Esophagus squamous epithelium (tissue), 5 donors: Measurements from ENCODE around the gene TTC6. TPM values are rescaled to one million over a fixed set of nuclear protein-coding genes. Genes with fewer than 3 reads are reported as not detected.
A peak's percentile ranks its signal among the peaks of the same experiment; 100 is the strongest.

Experiments
- DNase-seq: peaks from one replicate; lab custom pipeline; 2025; lab: John Stamatoyannopoulos, UW
- H3K27ac ChIP-seq, 4 donors: fragments of 200-600 bp; sonication (generic); one replicate each; pipeline ENCODE4 v1.5.1; 2016 to 2019; ENCODE audit warnings: mild to moderate bottlenecking in 1 of 4
- H3K27me3 ChIP-seq, 4 donors: fragments of 200-600 bp; sonication (generic); 1 replicate in 3 of 4; 2 replicates in 1 of 4; pipeline versions ENCODE4 v1.5.1 to v1.6.0; 2017 to 2021; ENCODE audit warnings: antibody characterized with exemption in 1 of 4
- H3K36me3 ChIP-seq, 3 donors: fragments of 200-600 bp; sonication (generic); one replicate each; pipeline ENCODE4 v1.5.1; 2016 to 2019
- H3K4me1 ChIP-seq, 3 donors: fragments of 200-600 bp; sonication (generic); one replicate each; pipeline ENCODE4 v1.5.1; 2017 to 2019
- H3K4me3 ChIP-seq, 4 donors: fragments of 200-600 bp; sonication (generic); 1 replicate in 3 of 4; 2 replicates in 1 of 4; pipeline ENCODE4 v1.5.1; 2016 to 2019; ENCODE audit warnings: mild to moderate bottlenecking in 2 of 4, moderate library complexity in 1 of 4
- H3K9me3 ChIP-seq, 3 donors: fragments of 200-600 bp; sonication (generic); one replicate each; pipeline ENCODE4 v1.5.1; 2016 to 2019
- POLR2A ChIP-seq, 4 donors: fragments of 450-650 bp; IDR thresholded peaks; one replicate each; pipeline ENCODE4 v1.6.1; 2017; ENCODE audit warnings: antibody characterized with exemption in 4 of 4, mild to moderate bottlenecking in 4 of 4, moderate library complexity in 3 of 4
- WGBS, 2 donors: methylation state at CpG; one replicate each; pipeline ENCODE4 v1.1.5; 2018; 5-methylcytosine and 5-hydroxymethylcytosine counted together
- intact Hi-C: fragments of 100-400 bp; cut with DNase I; formaldehyde crosslinking; loops from one replicate; pipeline ENCODE4 v1.15.0; 2022
- total RNA-seq, 4 donors: library from RNA; depleted of rRNA; stranded (reverse); fragments of >200 nt; gene quantifications; one replicate each; pipeline ENCODE4 v1.1.0, GENCODE V29; 2016
- TF ChIP-seq, protein P1 (sequence below), 6 experiments: fragments of 450-650 bp in 4 of 6; fragments of 200-600 bp in 2 of 6; sonication (generic) in 2 of 6; IDR thresholded peaks; one replicate each; pipeline ENCODE4 v1.5.1; 2016 to 2019; ENCODE audit warnings: antibody characterized with exemption in 6 of 6, mild to moderate bottlenecking in 4 of 6, moderate library complexity in 4 of 6
- donor health status: DM: yes; HTN: yes; CAD: no.

Gene TTC6
- total RNA-seq, 4 donors from 2014 or later, result 0.82 to 8.4 (median 3.5) TPM

GRCh38 chr14:37585101-37585511 is 10.3 kb upstream of the TTC6 start:
- Histone ChIP-seq H3K4me1 (peaks cover 0 to 54% (median 14%) of the 10 kb centered on the region in 3 donors), H3K27me3 (peaks cover 0 to 84% (median 9%) of the 10 kb centered on the region in 4 donors), H3K4me3 (peak overlapping the region; percentile 41 to 57 (median 52)), H3K9me3 (no peaks in the 10 kb centered on the region), H3K36me3 (no peaks in the 10 kb centered on the region), H3K27ac (peak overlapping the region; percentile 88 to 95 (median 90))
- TF ChIP-seq POLR2A (IDR thresholded peaks at IDR 0.05), result no peak
- TF ChIP-seq, protein P1, sequence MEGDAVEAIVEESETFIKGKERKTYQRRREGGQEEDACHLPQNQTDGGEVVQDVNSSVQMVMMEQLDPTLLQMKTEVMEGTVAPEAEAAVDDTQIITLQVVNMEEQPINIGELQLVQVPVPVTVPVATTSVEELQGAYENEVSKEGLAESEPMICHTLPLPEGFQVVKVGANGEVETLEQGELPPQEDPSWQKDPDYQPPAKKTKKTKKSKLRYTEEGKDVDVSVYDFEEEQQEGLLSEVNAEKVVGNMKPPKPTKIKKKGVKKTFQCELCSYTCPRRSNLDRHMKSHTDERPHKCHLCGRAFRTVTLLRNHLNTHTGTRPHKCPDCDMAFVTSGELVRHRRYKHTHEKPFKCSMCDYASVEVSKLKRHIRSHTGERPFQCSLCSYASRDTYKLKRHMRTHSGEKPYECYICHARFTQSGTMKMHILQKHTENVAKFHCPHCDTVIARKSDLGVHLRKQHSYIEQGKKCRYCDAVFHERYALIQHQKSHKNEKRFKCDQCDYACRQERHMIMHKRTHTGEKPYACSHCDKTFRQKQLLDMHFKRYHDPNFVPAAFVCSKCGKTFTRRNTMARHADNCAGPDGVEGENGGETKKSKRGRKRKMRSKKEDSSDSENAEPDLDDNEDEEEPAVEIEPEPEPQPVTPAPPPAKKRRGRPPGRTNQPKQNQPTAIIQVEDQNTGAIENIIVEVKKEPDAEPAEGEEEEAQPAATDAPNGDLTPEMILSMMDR (IDR thresholded peaks at IDR 0.05), result no peak
- WGBS, 2 donors, result 6 to 11% methylated on average over 4 to 19 of the region's 23 CpGs
- DNase-seq, result no peak
- intact Hi-C loops, result no loop called here

DNA sequence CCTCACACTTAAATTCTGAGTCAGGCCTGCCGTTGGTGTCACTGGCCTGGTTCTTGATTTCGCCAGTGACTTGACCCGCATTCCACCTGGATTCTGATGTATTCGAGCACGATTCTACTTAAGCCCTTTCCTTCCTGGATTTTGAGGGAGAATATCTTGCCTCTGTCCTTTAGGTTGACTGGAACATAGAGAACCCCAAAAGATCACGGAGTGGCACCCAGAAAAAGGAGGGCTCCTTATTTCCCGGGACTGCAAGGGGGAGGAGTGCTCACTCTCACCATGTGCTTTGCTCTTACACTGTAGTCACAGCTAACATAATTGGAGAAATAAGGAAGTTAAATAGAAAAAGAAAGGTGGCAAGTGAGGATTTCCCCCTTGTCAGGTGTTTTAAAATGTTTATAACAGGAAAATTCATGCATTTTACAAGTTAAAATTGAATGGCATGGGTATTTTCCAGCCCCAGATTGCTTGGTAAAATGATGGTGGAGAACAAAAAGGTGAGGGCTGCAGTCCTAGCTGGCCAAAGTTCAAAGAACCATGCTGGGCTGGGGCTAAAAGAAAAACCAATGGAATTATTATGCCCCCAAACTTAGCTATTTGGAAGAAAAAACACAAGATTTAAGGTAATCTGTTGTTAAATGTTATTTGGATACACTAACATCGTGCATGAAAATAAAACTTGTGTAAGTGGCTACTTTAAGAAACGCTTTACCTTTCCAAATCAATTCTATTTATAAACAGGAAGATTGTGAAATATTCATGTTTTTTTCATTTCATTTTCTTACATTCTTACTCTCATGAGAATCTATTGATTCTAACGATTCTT is 9.2 kb upstream of the TTC6 start:
- Histone ChIP-seq H3K9me3 (no peaks in the 10 kb centered on the region), H3K4me3 (peak overlapping the region in 2 of 4 donors; percentile 55 to 60), H3K27ac (peak overlapping the region; percentile 88 to 95 (median 90)), H3K27me3 (peaks cover 0 to 95% (median 10%) of the 10 kb centered on the region in 4 donors), H3K36me3 (no peaks in the 10 kb centered on the region), H3K4me1 (peaks cover 0 to 54% (median 14%) of the 10 kb centered on the region in 3 donors)
- intact Hi-C loops, result no loop called here
- 6 to 11% methylated on average over 10 of the region's 10 CpGs for WGBS, 2 donors
- TF ChIP-seq POLR2A (IDR thresholded peaks at IDR 0.05), result no peak
- TF ChIP-seq, protein P1 (IDR thresholded peaks at IDR 0.05), result no peak
- DNase-seq, result no peak

GRCh38 chr14:37586797-37587130 is 8.7 kb upstream of the TTC6 start:
- peaks cover 0 to 98% (median 14%) of the 10 kb centered on the region in 4 donors for H3K27me3 ChIP-seq
- H3K4me1 ChIP-seq, result peaks cover 0 to 58% (median 14%) of the 10 kb centered on the region in 3 donors
- peak overlapping the region in 3 of 4 donors; percentile 89 to 95 (median 92) for H3K27ac ChIP-seq
- no peak for TF ChIP-seq POLR2A (IDR thresholded peaks at IDR 0.05)
- TF ChIP-seq, protein P1 (IDR thresholded peaks at IDR 0.05), result no peak
- 0 to 8% methylated on average over 1 of the region's 1 CpG for WGBS, 2 donors
- H3K4me3 ChIP-seq, result peak overlapping the region in 2 of 4 donors; percentile 58 to 60
- DNase-seq, result no peak
- no peaks in the 10 kb centered on the region for H3K36me3 ChIP-seq
- no peaks in the 10 kb centered on the region for H3K9me3 ChIP-seq
- intact Hi-C loops, result no loop called here

DNA sequence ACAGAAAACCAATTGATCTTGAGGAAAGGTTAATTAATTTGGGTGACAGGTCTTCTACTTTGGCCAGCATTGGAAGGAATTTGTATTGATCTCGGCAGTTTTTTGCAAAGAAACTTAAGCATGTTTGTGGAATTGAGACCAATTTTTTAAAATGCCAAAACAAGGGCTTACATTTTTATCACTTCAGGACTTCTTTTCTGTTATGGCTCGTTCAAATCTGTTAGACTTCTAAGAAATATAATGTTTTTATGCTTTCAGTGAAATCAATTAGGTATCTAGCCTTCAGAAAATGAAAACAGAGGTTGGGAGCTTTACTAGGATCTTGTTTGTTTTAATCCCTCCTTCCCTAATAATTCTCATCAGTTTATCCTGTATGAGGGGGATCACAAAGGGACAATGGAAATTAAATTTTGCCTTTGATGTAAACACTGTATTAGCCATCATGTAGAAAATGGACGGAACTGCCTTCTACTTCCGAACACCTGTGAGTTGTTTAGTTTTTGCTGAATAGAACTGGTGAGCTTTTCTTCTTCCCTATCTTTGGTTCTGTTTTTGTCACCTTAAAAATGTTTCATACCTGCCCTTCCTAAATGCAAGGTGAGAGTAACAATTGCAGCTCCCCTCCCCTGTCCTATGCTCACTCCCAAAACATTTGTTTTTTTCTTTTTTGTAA is 8.2 kb upstream of the TTC6 start:
- Histone ChIP-seq H3K4me3 (peak overlapping the region; percentile 58 to 72 (median 62)), H3K36me3 (no peaks in the 10 kb centered on the region), H3K27ac (peak overlapping the region; percentile 84 to 95 (median 90)), H3K27me3 (peaks cover 0 to 100% (median 17%) of the 10 kb centered on the region in 4 donors), H3K4me1 (peaks cover 0 to 63% (median 14%) of the 10 kb centered on the region in 3 donors), H3K9me3 (no peaks in the 10 kb centered on the region)
- no peak for DNase-seq
- TF ChIP-seq, protein P1 (IDR thresholded peaks at IDR 0.05), result no peak
- no peak for TF ChIP-seq POLR2A (IDR thresholded peaks at IDR 0.05)
- intact Hi-C loops, result no loop called here
- 6 to 10% methylated on average over 4 of the region's 4 CpGs for WGBS, 2 donors
